Bronchial epithelial cell (primary cell): ENCODE measurements around the gene DIPK1C. TPM values are rescaled to one million over a fixed set of nuclear protein-coding genes. Genes with fewer than 3 reads are reported as not detected.

ENCODE experiments used
- DNase-seq: peaks from one replicate; pipeline ENCODE4 v3.0.0-alpha.2; 2010; ENCODE audit warnings: low read depth
- FAIRE-seq: peaks from 2 replicates; lab custom pipeline; 2011; peaks lifted over from hg19 to GRCh38; lab: Jason Lieb, UNC
- H3K27me3 ChIP-seq: 2 replicates; pipeline ENCODE4 v1.5.1; 2011; ENCODE audit warnings: low read length; ENCODE audit not compliant: control insufficient read depth, insufficient read depth
- H3K36me3 ChIP-seq: 2 replicates; pipeline ENCODE4 v1.5.1; 2011; ENCODE audit warnings: low read length; ENCODE audit not compliant: control insufficient read depth, insufficient read depth
- H3K4me3 ChIP-seq: 2 replicates; pipeline ENCODE4 v1.5.1; 2011; ENCODE audit warnings: mild to moderate bottlenecking, low read depth, low read length, control low read depth
- total RNA-seq: library from RNA; depleted of rRNA; stranded (reverse); fragments of >200 nt; gene quantifications from 2 replicates; pipeline ENCODE4 v1.2.1, GENCODE V29; 2014
- TF ChIP-seq, protein P1 (sequence below): IDR thresholded peaks from 2 replicates; pipeline ENCODE4 v1.5.1; 2011; ENCODE audit warnings: mild to moderate bottlenecking, moderate library complexity, low read length, control low read depth, inconsistent platforms; ENCODE audit not compliant: insufficient read depth, severe bottlenecking

The DIPK1C gene
- total RNA-seq, 1 donor from 2014 or later = not detected

DNA sequence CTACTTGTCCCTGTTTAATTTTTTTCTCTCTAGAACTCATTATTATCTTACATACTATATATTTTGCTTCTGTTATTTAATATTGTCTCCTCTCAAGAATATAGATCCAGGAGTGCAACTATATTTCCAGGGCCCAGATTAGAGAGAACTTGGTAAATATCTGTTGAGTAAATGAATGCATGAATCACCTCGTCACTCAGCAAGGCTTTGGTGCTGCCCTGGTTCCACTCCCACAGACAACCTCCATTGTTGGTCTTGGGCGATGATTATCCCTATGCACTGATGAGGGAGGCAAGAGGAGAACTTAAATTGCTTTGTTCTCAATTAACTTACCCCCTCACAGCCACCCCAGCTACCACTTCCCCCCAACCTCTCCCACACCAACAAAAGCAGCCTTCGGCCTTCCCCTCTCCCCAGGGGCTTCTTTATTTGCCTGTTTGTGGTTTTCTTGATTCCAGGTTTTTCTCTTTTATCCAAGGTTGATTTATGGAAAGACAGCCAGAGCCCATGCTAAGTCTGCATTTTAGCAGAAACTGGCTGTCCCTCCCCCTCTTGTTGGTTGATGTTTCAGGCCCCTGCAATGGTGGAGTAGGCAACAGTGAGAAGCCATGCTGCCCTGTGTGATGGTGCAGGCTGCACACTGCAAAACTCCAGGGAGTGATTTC is 17.0 kb upstream of the DIPK1C start:
- FAIRE-seq = no peak
- no peaks in the 10 kb centered on the region for H3K27me3 ChIP-seq
- TF ChIP-seq, protein P1, sequence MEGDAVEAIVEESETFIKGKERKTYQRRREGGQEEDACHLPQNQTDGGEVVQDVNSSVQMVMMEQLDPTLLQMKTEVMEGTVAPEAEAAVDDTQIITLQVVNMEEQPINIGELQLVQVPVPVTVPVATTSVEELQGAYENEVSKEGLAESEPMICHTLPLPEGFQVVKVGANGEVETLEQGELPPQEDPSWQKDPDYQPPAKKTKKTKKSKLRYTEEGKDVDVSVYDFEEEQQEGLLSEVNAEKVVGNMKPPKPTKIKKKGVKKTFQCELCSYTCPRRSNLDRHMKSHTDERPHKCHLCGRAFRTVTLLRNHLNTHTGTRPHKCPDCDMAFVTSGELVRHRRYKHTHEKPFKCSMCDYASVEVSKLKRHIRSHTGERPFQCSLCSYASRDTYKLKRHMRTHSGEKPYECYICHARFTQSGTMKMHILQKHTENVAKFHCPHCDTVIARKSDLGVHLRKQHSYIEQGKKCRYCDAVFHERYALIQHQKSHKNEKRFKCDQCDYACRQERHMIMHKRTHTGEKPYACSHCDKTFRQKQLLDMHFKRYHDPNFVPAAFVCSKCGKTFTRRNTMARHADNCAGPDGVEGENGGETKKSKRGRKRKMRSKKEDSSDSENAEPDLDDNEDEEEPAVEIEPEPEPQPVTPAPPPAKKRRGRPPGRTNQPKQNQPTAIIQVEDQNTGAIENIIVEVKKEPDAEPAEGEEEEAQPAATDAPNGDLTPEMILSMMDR = no peak
- DNase-seq = peak; percentile 50
- no peak overlapping the region for H3K4me3 ChIP-seq
- no peaks in the 10 kb centered on the region for H3K36me3 ChIP-seq

DNA sequence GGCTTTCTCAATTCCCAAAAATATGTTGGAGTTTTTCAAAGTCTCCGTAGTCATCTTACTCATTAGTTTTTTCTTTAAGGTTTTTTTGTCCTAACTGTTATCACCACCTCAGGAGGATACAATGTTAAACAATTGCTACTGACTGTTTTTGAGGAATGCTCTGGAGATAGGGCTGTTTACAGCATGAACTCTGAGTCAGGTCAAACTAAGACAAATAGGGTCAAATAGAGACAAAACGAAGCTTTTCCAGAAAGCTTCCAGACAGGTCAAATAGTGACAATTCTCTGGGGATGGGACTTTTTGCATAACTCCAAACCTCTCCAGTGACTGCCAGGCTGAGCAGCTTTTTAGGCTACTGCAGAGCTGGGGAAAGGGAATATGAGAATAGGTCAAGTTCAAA is 15.2 kb upstream of the DIPK1C start:
- Histone ChIP-seq H3K4me3 (no peak overlapping the region), H3K36me3 (no peaks in the 10 kb centered on the region), H3K27me3 (no peaks in the 10 kb centered on the region)
- FAIRE-seq (no peak), DNase-seq (no peak)
- TF ChIP-seq, protein P1 = no peak

DNA sequence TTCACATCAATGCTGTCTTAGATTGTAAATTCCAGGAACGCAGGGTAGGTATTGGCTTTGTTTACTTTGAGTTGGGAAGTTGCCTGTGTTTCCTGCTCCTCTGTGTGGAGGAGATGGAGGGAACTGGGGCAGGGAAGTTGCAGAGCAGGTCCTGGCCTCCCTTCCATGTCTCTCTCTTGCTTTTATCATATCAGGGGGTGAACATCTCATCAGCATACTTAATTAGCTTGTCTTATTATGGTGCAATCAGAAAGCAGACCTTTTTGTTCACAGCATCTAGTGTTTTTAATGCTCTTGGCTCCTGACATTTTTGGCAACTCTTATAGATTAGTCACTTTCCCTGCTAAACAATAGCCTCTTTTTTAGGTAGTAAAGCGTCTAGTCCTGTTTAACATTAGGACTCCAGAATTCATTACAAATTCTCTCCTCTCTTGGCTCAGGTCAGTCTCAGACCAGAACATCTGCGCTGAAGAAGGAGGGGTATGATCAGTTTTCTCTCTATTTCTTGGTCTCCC is 11.5 kb upstream of the DIPK1C start:
- H3K36me3 ChIP-seq = no peaks in the 10 kb centered on the region
- H3K27me3 ChIP-seq = no peaks in the 10 kb centered on the region
- TF ChIP-seq, protein P1 = no peak
- FAIRE-seq (no peak), DNase-seq (peak; percentile 52)
- no peak overlapping the region for H3K4me3 ChIP-seq

DNA sequence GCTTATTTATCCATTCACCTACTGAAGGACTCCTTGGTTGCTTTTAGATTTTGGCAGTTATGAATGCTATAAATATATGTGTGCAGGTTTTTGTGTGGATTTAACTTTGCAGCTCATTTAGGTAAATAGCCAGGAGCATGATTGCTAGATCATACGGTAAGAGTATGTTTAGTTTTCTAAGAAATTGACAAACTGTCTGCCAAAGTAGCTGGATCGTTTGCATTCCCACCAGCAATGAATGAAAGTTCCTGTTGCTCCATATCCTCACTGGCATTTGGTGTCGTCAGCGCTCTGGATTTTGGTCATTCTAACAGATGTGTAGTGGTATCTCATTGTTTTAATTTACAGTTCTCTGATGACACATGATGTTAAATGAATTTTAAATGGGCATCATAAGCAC is 8.7 kb upstream of the DIPK1C start:
- Histone ChIP-seq H3K4me3 (no peak overlapping the region), H3K36me3 (no peaks in the 10 kb centered on the region), H3K27me3 (no peaks in the 10 kb centered on the region)
- TF ChIP-seq, protein P1 = no peak
- no peak for FAIRE-seq
- no peak for DNase-seq

DNA sequence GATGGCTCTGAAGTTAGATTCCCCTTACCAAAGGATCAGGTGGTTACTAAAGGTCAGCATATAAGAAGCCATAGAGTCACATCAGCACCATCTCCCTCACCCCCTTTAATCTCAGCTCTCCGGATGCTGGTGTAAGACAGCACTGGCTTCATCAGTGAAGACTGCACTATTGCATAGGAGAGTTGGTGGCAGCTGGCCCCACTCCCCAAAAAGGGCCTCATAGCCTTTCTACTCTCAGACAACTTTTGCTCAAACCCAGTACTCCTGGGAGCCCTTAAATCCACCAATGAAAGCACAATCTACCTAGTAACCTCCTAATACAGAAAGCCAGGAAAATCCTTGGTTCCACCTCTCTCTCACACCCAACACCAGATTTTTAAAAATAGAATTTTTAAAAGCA is 6.9 kb upstream of the DIPK1C start:
- no peak for FAIRE-seq
- DNase-seq = no peak
- TF ChIP-seq, protein P1 = no peak
- no peak overlapping the region for H3K4me3 ChIP-seq
- no peaks in the 10 kb centered on the region for H3K36me3 ChIP-seq
- H3K27me3 ChIP-seq = no peaks in the 10 kb centered on the region

DNA sequence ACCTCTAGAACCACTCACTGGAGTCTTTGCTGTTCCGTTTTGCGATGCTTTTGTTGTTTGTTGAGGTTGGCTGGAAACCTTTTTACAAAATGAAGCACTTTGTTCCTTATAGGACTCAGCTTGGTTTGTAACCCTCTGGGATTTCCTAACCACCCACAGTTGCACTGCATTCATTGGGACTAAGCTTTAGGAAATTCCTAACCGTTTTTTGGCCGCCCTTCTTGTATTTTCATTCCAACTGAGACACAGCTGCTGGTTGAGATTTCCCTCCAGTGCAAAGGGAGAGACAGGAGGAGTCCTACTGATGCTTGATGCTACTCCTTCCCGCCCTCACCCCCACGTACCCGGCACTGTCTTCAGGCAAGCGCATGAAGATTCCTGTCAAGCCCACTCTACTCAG is 6.1 kb upstream of the DIPK1C start:
- H3K36me3 ChIP-seq = no peaks in the 10 kb centered on the region
- H3K27me3 ChIP-seq = no peaks in the 10 kb centered on the region
- TF ChIP-seq, protein P1 = no peak
- no peak overlapping the region for H3K4me3 ChIP-seq
- DNase-seq (no peak), FAIRE-seq (no peak)
